H9 (cell line): ENCODE results near the gene DTNBP1. TPM values are rescaled to one million over a fixed set of nuclear protein-coding genes. Genes with fewer than 3 reads are reported as not detected.

Source experiments
- DNase-seq: peaks from one replicate; pipeline ENCODE4 v3.0.0-alpha.2; 2017
- H2AFZ ChIP-seq: one replicate; pipeline ENCODE4 v1.6.1; 2013; ENCODE audit warnings: mild to moderate bottlenecking, low read length, control low read depth, moderate library complexity
- H2AK5ac ChIP-seq: 2 replicates; pipeline ENCODE4 v1.6.1; 2013; ENCODE audit warnings: low read length, control low read depth, mixed read lengths; ENCODE audit not compliant: insufficient read length
- H2BK120ac ChIP-seq: one replicate; pipeline ENCODE4 v1.6.1; 2013; ENCODE audit warnings: low read depth, mild to moderate bottlenecking, low read length, control low read depth, inconsistent platforms; ENCODE audit not compliant: poor library complexity, severe bottlenecking
- H2BK12ac ChIP-seq: 2 replicates; pipeline ENCODE4 v1.6.1; 2013; ENCODE audit warnings: low read length, control low read depth, mixed read lengths, low read depth; ENCODE audit not compliant: insufficient read length
- H2BK15ac ChIP-seq: 2 replicates; pipeline ENCODE4 v1.6.1; 2013; ENCODE audit warnings: low read depth, low read length, control low read depth
- H2BK20ac ChIP-seq: one replicate; pipeline ENCODE4 v1.6.1; 2013; ENCODE audit warnings: low read depth, mild to moderate bottlenecking, low read length, control low read depth, inconsistent platforms; ENCODE audit not compliant: poor library complexity, severe bottlenecking
- H2BK5ac ChIP-seq: 2 replicates; pipeline ENCODE4 v1.6.1; 2013; ENCODE audit warnings: low read length, control low read depth, mixed read lengths; ENCODE audit not compliant: insufficient read length
- H3K14ac ChIP-seq: 2 replicates; pipeline ENCODE4 v1.6.1; 2013; ENCODE audit warnings: low read length, control low read depth; ENCODE audit not compliant: insufficient read depth
- H3K18ac ChIP-seq: 2 replicates; pipeline ENCODE4 v1.6.1; 2013; ENCODE audit warnings: low read depth, mild to moderate bottlenecking, mixed read lengths, low read length, control low read depth; ENCODE audit not compliant: insufficient read length
- H3K23ac ChIP-seq: 2 replicates; pipeline ENCODE4 v1.6.1; 2013; ENCODE audit warnings: low read length, control low read depth, mixed read lengths, low read depth; ENCODE audit not compliant: insufficient read length
- H3K23me2 ChIP-seq: 2 replicates; pipeline ENCODE4 v1.6.1; 2013; ENCODE audit warnings: low read depth, mild to moderate bottlenecking, mixed read lengths, low read length, control low read depth; ENCODE audit not compliant: insufficient read length, poor library complexity, severe bottlenecking
- H3K27ac ChIP-seq: 2 replicates; pipeline ENCODE4 v1.5.1; 2013; ENCODE audit warnings: low read length, control low read depth, mixed read lengths, low read depth; ENCODE audit not compliant: insufficient read length
- H3K27me3 ChIP-seq: 2 replicates; pipeline ENCODE4 v1.6.1; 2013; ENCODE audit warnings: low read length, control low read depth, inconsistent platforms; ENCODE audit not compliant: insufficient read depth
- H3K4ac ChIP-seq: 2 replicates; pipeline ENCODE4 v1.6.1; 2013; ENCODE audit warnings: low read depth, mild to moderate bottlenecking, control low read depth, inconsistent platforms, low read length, moderate library complexity
- H3K4me1 ChIP-seq: 2 replicates; pipeline ENCODE4 v1.6.1; 2013; ENCODE audit warnings: low read length, control low read depth, inconsistent platforms; ENCODE audit not compliant: insufficient read depth
- H3K4me2 ChIP-seq: 2 replicates; pipeline ENCODE4 v1.6.1; 2013; ENCODE audit warnings: low read length, control low read depth, mixed read lengths; ENCODE audit not compliant: insufficient read length, insufficient read depth
- H3K56ac ChIP-seq: 2 replicates; pipeline ENCODE4 v1.6.1; 2013; ENCODE audit warnings: low read depth, mild to moderate bottlenecking, mixed read lengths, low read length, control low read depth; ENCODE audit not compliant: insufficient read length
- H3K79me1 ChIP-seq: 2 replicates; pipeline ENCODE4 v1.6.1; 2013; ENCODE audit warnings: low read depth, mild to moderate bottlenecking, moderate library complexity, low read length, control low read depth, inconsistent platforms; ENCODE audit not compliant: insufficient read depth, poor library complexity, severe bottlenecking
- H3K79me2 ChIP-seq: 2 replicates; pipeline ENCODE4 v1.6.1; 2013; ENCODE audit warnings: low read length, control low read depth, inconsistent platforms; ENCODE audit not compliant: insufficient read depth
- H3K9ac ChIP-seq: 2 replicates; pipeline ENCODE4 v1.6.1; 2013; ENCODE audit warnings: low read length, control low read depth, mixed read lengths; ENCODE audit not compliant: insufficient read length; ENCODE audit errors: extremely low read depth
- H3K9me3 ChIP-seq: one replicate; pipeline ENCODE4 v1.6.1; 2013; ENCODE audit warnings: low read depth, low read length, inconsistent platforms; ENCODE audit not compliant: control insufficient read depth
- H3T11ph ChIP-seq: one replicate; pipeline ENCODE4 v1.6.1; 2013; ENCODE audit warnings: mild to moderate bottlenecking, low read length, control low read depth, inconsistent platforms
- H4K20me1 ChIP-seq: one replicate; pipeline ENCODE4 v1.6.1; 2013; ENCODE audit not compliant: control insufficient read depth, insufficient read length, insufficient read depth
- H4K5ac ChIP-seq: 2 replicates; pipeline ENCODE4 v1.6.1; 2013; ENCODE audit warnings: low read depth, mild to moderate bottlenecking, mixed read lengths, low read length, control low read depth; ENCODE audit not compliant: insufficient read length
- H4K8ac ChIP-seq: replicated peaks from 2 replicates; pipeline ENCODE4 v1.6.1; 2013; ENCODE audit warnings: low read length, control low read depth, mixed read lengths, low read depth; ENCODE audit not compliant: insufficient read length
- H4K91ac ChIP-seq: 2 replicates; pipeline ENCODE4 v1.6.1; 2013; ENCODE audit warnings: low read depth, mild to moderate bottlenecking, moderate library complexity, mixed read lengths, low read length, control low read depth; ENCODE audit not compliant: insufficient read length
- H3K27ac Mint-ChIP-seq, 3 experiments: 2 replicates in 2 of 3; 3 replicates in 1 of 3; pipeline ENCODE4 v1.8.0; 2020 to 2021; ENCODE audit warnings: mixed read lengths in 3 of 3, mild to moderate bottlenecking in 1 of 3, moderate library complexity in 1 of 3
- H3K27me3 Mint-ChIP-seq: 2 replicates; pipeline ENCODE4 v1.8.0; 2021; ENCODE audit warnings: low read depth, mild to moderate bottlenecking, moderate library complexity, mixed read lengths
- H3K36me3 Mint-ChIP-seq, 3 experiments: 2 replicates in 2 of 3; 3 replicates in 1 of 3; pipeline ENCODE4 v1.8.0; 2020 to 2021; ENCODE audit warnings: low read depth in 3 of 3, mixed read lengths in 3 of 3; ENCODE audit not compliant: insufficient read depth in 1 of 3
- H3K4me1 Mint-ChIP-seq, 2 experiments: 2 replicates each; pipeline ENCODE4 v1.8.0; 2020; ENCODE audit warnings: mixed read lengths in 2 of 2
- H3K4me3 Mint-ChIP-seq, 2 experiments: 2 replicates in 1 of 2; 3 replicates in 1 of 2; pipeline ENCODE4 v1.8.0; 2020 to 2021; ENCODE audit warnings: mild to moderate bottlenecking in 2 of 2, mixed read lengths in 2 of 2, moderate library complexity in 1 of 2
- H3K9me3 Mint-ChIP-seq, 2 experiments: 2 replicates in 1 of 2; 3 replicates in 1 of 2; pipeline ENCODE4 v1.8.0; 2020; ENCODE audit warnings: mild to moderate bottlenecking in 2 of 2, mixed read lengths in 2 of 2, moderate library complexity in 1 of 2
- WGBS: extraction: QIAGEN DNeasy Blood & Tissue Kit; methylation state at CpG from one replicate; pipeline ENCODE4 v1.1.7; 2013; ENCODE audit warnings: missing lambda C conversion rate, low lambda C conversion rate, mixed read lengths; ENCODE audit not compliant: insufficient read length; ENCODE audit errors: extremely low coverage; 5-methylcytosine and 5-hydroxymethylcytosine counted together
- total RNA-seq: library from RNA; stranded (reverse); gene quantifications from 2 replicates; pipeline ENCODE4 v1.2.1, GENCODE V29; 2021
- TF ChIP-seq, protein P1 (sequence below): fragments of 200-600 bp; sonication (generic); conservative IDR thresholded peaks from 3 replicates; pipeline ENCODE4 v1.8.0; 2021; ENCODE audit warnings: antibody characterized with exemption, mild to moderate bottlenecking

DTNBP1 gene
- total RNA-seq, 1 experiment from 2014 or later: 12.9 TPM

DNA sequence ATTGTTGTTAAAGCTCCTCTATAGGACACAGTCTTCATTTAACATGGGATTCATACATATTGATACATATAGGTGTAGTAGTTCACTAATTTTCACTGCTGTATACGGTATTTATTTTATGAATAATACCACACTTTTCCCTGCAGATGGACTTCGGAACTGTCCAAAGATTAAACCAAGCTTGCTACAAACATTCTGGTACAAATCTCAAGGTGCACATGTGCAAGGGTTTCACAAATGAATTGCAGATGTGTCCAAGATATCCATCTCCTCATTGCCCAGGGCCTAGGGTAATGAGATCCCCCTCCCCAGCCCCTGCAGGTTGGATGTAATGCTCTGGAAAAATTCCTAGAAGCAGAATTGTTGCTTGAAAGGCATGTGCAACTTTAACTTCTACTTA lies 31.4 kb downstream of the DTNBP1 start:
- H4K5ac ChIP-seq: no peak overlapping the region
- no peaks in the 10 kb centered on the region for H3K79me1 ChIP-seq
- TF ChIP-seq, protein P1, sequence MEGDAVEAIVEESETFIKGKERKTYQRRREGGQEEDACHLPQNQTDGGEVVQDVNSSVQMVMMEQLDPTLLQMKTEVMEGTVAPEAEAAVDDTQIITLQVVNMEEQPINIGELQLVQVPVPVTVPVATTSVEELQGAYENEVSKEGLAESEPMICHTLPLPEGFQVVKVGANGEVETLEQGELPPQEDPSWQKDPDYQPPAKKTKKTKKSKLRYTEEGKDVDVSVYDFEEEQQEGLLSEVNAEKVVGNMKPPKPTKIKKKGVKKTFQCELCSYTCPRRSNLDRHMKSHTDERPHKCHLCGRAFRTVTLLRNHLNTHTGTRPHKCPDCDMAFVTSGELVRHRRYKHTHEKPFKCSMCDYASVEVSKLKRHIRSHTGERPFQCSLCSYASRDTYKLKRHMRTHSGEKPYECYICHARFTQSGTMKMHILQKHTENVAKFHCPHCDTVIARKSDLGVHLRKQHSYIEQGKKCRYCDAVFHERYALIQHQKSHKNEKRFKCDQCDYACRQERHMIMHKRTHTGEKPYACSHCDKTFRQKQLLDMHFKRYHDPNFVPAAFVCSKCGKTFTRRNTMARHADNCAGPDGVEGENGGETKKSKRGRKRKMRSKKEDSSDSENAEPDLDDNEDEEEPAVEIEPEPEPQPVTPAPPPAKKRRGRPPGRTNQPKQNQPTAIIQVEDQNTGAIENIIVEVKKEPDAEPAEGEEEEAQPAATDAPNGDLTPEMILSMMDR: no peak
- H3K56ac ChIP-seq: no peak overlapping the region
- Mint-ChIP-seq H3K4me3 (no peak overlapping the region), H3K9me3 (no peaks in the 10 kb centered on the region), H3K4me1 (no peaks in the 10 kb centered on the region), H3K27ac (no peak overlapping the region), H3K27me3 (no peaks in the 10 kb centered on the region; the same call in 1 of the 2 replicates), H3K36me3 (peaks cover 0 to 12% (median 11%) of the 10 kb centered on the region in 3 experiments; a peak in 4 of 7 replicates)
- H3K14ac ChIP-seq: no peak overlapping the region
- no peak overlapping the region for H2AK5ac ChIP-seq
- H2AFZ ChIP-seq: no peak overlapping the region
- H3K9ac ChIP-seq: no peak overlapping the region
- H2BK5ac ChIP-seq: no peak overlapping the region
- DNase-seq: no peak
- no peaks in the 10 kb centered on the region for H3K79me2 ChIP-seq
- H3K23ac ChIP-seq: no peak overlapping the region
- H3K9me3 ChIP-seq: no peaks in the 10 kb centered on the region
- no peak overlapping the region for H3K4ac ChIP-seq
- H3K27ac ChIP-seq: no peak overlapping the region
- H3K18ac ChIP-seq: no peak overlapping the region
- H4K8ac ChIP-seq: no peak overlapping the region
- H3K23me2 ChIP-seq: no peaks in the 10 kb centered on the region
- H2BK120ac ChIP-seq: no peak overlapping the region
- H3K27me3 ChIP-seq: no peaks in the 10 kb centered on the region
- H2BK12ac ChIP-seq: no peak overlapping the region
- no peaks in the 10 kb centered on the region for H3K4me1 ChIP-seq
- H4K91ac ChIP-seq: no peak overlapping the region
- H2BK15ac ChIP-seq: no peak overlapping the region
- H4K20me1 ChIP-seq: no peaks in the 10 kb centered on the region
- H2BK20ac ChIP-seq: no peak overlapping the region
- no peak overlapping the region for H3T11ph ChIP-seq
- H3K4me2 ChIP-seq: no peak overlapping the region
- no CpG with 5 or more reads among the region's 2 CpGs for WGBS
